Fibroblast of pulmonary artery (primary cell): Measurements from ENCODE around the gene SNED1.

ENCODE experiments used
- DNase-seq: peaks from one replicate; pipeline ENCODE4 v3.0.0-alpha.2; 2010; ENCODE audit warnings: low read depth
- H3K4me3 ChIP-seq: replicated peaks from 2 replicates; pipeline ENCODE4 v1.5.1; 2011; ENCODE audit warnings: low read depth, mild to moderate bottlenecking, control low read depth, low read length, moderate library complexity
- CTCF ChIP-seq: IDR thresholded peaks from 2 replicates; pipeline ENCODE4 v1.5.1; 2011; ENCODE audit warnings: mild to moderate bottlenecking, control low read depth, low read length, inconsistent platforms; ENCODE audit errors: missing control alignments

SNED1 gene

GRCh38 chr2:240965905-240966456 lies 32.4 kb upstream of the SNED1 start:
- TF ChIP-seq CTCF: no peak
- no peak overlapping the region for H3K4me3 ChIP-seq
- DNase-seq: no peak

GRCh38 chr2:240966457-240966905 lies 31.9 kb upstream of the SNED1 start:
- no peak for DNase-seq
- TF ChIP-seq CTCF: no peak
- no peak overlapping the region for H3K4me3 ChIP-seq

- no peak overlapping the region for H3K4me3 ChIP-seq
- DNase-seq: no peak
- TF ChIP-seq CTCF: no peak
These were observed 31.3 kb upstream of the SNED1 start for GRCh38 chr2:240966906-240967680.

- H3K4me3 ChIP-seq: no peak overlapping the region
- TF ChIP-seq CTCF: no peak
- no peak for DNase-seq
These were observed 30.5 kb upstream of the SNED1 start for GRCh38 chr2:240967681-240968621.

GRCh38 chr2:240968731-240969624 lies 29.4 kb upstream of the SNED1 start:
- no peak for DNase-seq

More at GRCh38 chr2:240968731-240969624, 29.4 kb upstream of the SNED1 start:
- H3K4me3 ChIP-seq: no peak overlapping the region
- TF ChIP-seq CTCF: no peak
